Left renal pelvis (tissue), 4 donors: ENCODE data around the gene RGS9. TPM values are rescaled to one million over a fixed set of nuclear protein-coding genes. Genes with fewer than 3 reads are reported as not detected.
"Not testable (repeated sequence)": the region's sequence is repeated elsewhere in the genome, so short reads cannot be mapped to it uniquely, and the experiment has no call there.

Experiments used
- DNase-seq, 4 donors: peaks; one replicate each; pipeline ENCODE4 v3.0.0-alpha.2; 2013; ENCODE audit warnings: low read depth in 4 of 4, low spot score in 3 of 4
- polyA plus RNA-seq, 4 donors: library from polyadenylated mRNA; unstranded; fragments of 120-200 nt; gene quantifications; one replicate each; pipeline ENCODE4 v1.2.1, GENCODE V29; 2013; ENCODE audit not compliant: insufficient read length in 4 of 4

Gene RGS9
- polyA plus RNA-seq, 4 donors, result 11.7 to 17.8 (median 14.0) TPM

DNA sequence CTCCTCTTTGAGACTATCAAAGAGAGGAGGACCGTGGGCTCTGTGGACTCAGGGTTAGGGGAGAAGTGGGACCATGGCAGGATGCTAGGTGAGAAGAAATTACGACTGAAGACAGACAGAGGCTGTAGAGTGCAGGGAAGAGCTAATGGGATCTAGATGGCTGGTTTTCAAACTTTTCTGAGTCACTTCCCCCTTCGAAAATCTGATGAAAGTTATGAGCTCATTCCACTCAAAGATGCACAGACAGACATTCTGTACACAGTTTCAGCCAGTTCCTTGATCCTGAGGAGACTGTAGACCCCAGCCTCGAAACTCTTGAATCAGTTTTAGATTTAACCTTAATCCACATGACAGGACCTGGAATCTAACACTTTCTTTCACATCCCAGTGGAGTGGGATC lies 40.7 kb downstream of the RGS9 start:
- DNase-seq, result no peak

DNA sequence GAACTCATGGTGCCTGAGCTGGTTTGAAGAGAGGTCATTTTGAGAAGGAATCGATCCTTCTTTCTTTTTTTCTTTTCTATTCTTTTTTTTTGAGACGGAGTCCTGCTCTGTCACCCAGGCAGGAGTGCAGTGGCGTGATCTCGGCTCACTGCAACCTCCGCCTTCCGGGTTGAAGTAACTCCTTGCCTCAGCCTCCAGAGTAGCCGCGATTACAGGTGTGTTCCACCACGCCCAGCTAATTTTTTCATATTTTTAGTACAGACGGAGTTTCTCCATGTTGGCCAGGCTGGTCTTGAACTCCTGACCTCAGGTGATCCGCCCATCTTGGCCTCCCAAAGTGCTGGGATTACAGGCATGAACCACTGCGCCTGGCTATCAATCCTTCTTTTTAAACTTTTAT lies 43.1 kb downstream of the RGS9 start:
- DNase-seq, result not testable (repeated sequence)

DNA sequence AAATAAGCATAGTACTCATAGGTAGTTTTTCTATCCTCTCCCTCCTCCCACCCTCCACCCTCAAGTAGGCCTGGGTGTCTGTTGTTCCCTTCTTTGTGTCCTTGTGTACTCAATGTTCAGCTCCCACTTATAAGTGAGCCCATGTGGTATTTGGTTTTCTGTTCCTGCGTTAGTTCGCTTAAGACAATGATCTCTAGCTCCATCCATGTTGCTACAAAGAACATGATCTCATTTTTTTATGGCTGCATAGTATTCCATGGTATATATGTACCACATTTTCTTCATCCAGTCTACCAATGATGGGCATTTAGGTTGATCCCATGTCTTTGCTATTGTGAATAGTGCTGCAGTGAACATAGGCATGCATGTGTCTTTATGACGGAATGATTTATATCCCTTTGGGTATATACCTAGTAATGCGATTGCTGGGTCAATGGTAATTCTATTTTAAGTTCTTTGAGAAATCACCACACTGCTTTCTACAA lies 43.6 kb downstream of the RGS9 start:
- not testable (repeated sequence) for DNase-seq

DNA sequence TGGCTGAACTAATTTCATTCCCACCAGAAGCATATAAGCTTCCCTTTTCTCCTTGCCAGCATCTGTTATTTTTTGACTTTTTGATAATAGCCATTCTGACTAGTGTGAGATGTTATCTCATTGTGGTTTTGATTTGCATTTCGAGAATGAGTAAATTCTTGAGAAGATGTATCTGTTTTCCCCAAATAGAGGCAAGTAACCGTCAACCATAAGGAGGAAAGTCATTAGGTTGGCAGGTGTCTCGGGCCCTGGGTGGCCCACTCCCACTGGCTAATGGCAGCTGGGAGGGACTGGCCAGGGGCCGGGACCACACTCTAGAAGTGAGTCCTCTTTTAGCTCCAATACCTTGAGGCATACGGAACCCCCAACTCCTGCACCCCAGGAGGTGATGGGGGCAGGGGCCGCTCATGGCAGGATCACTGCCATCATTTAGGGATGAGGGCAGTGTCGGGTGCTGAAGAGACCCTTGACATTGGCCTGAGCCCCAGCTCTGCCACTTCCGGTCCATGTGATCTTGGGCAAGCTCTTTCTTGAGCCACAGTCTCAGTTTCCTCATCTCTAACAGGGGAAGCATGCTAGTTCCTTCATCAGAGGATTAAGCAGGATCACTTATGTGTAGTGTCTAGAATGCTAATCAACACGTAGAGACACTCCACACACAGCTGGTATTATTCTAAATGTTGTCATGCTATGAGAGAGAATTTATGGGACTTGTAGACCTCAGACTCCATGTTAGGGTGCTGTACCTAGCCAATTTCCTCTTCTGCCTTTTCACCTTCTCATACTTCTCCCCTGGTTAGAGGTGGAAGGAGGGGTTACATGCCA lies 44.3 kb downstream of the RGS9 start:
- no peak for DNase-seq

DNA sequence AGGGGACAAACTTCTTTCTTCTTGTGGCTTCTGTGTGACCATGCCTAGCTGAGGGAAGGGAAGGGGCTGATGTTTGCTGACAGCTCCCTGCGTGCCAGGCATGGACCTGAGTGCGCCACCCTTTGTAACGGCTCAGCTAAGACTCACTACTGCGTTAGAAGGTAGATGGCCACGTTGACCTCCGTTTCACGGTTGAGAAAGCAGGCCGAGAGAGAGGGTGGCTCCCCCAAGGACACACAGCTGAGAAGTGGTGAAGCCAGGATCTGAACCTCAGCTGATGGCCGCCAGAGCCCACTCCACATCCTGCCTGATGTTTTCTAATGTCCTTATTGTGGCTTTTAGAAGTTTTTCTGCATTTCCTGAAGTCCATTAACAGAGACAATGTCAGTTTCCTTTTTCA lies 45.1 kb downstream of the RGS9 start:
- no peak for DNase-seq

DNA sequence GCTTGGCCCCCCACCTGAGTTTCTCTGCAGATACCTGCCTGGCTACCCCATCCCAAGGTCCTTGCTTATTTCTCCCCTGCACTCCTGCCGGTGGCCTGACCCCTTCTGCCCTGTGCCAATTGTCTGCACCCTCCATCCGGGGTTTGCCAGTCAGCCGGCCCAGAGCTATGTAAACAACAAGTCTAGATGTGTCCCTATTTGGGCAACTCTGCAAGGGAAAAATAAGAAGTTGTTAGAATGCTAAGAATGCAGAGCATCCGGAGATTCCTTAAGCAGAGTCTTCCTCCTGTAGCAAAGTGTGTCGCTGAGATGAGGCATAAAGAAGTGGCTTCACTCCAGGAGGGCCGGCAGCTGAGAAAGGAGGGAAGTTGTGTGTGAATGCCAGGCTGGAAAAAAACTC lies 46.6 kb downstream of the RGS9 start:
- DNase-seq, result no peak

DNA sequence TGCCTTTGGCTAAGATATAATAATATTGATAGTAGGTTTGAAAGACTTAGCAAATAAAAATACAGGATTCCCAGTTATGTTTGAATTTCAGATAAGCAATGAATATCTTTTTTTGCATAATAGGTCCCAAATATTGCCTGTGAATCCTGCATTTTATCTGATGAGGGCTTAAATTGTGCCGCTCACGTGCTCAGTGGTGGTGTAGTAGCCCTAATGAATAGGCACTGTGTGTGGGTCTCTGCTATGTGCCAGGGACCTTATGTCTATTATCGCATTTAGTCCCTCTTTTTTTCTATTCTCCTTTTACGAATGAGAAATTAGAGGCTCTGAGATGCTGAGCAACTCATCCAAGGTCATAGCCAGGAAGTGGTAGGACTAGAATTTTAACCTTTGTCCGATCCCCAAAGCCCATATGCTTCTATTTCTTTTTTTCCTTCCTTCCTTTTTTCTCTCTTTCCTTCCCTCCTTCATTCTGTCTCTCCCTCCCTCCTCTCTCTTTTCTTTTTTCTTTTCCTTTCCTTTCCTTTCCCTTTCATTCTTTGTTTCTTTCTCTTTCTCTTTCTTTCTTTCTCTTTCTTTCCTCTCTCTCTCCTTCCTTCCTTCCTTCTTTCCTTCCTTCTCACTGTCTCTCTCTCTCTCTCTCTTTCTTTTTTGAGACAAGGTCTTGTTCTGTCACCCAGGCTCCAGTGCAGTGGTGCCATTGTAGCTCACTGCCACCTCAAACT lies 47.2 kb downstream of the RGS9 start:
- DNase-seq, result no peak

DNA sequence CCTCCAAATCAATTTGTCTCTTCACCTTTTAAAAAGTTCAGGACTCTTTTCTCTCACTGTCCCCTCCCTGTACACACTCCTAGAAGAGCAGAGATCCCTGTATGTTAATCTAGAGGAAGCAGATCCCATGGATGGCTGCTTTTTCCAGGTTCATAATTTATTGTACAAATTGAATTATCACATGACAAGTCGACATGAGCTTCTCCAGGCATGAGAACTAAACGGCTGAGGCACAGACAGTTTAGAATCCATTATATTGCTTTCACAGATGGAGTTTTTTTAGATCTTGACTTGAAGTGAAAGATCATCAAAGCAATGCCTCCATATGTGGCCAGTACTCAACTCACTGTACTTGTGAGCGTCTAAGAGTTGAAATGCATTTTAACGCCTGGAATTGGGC lies 47.9 kb downstream of the RGS9 start:
- DNase-seq, result no peak

DNA sequence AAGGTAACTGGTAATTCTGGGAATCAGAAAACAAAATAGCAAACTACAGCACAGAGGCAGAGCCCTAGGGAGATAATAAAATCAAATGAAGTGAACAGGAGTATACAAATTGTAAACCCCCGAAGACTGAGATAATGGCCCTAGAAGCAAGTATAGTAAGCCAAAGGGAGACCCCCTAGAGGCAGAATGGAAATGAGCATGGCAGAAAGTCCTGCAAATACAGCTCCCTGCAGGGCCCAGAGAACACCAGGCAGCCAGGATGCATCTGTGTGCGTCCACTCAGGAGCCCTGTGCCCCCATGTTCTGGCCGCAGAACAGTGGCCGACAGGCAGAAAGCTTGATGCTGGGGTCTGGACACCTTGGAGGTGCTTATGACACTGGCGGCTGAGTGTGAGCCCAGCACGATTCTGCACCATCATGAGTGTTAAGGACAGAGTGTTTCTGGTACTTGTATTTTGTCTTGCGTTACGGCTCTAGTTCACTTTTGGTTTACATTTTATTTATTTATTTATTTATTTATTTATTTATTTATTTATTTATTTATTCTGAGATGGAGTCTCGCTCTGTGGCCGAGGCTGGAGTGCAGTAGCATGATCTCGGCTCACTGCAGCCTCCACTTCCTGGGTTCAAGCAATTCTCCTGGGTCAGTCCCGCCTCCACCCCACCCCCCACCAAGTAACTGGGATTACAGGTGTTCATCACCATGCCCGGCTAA lies 48.7 kb downstream of the RGS9 start:
- no peak for DNase-seq

DNA sequence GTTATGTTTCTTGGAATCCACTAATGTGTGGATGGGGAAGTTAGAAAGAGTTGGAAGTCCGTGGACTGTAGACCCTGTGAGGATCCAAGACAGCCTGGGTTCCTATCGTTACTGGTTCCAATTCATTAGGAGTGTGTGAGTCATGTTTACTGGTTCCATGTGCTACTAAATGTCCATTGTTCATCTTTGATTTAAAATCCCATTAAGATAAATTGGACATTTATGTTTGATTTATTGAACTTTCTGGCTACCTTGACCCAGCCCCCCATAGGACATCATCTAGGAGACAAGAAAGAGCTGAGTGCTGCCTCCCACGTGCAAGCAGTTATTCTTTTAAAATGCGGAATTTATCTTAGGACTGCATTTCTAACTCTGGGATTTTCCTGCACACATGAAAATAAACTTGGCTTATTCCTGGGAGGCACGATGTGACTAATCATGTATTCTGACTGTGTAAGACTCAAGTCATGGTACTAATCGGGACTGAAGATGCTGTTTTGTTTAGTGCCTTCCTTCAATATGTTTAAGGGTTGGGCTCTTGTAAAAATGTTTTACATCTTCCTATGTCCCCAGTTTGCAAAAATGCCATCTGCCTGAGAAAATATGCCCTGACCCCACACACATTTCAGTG lies 53.4 kb downstream of the RGS9 start:
- no peak for DNase-seq

DNA sequence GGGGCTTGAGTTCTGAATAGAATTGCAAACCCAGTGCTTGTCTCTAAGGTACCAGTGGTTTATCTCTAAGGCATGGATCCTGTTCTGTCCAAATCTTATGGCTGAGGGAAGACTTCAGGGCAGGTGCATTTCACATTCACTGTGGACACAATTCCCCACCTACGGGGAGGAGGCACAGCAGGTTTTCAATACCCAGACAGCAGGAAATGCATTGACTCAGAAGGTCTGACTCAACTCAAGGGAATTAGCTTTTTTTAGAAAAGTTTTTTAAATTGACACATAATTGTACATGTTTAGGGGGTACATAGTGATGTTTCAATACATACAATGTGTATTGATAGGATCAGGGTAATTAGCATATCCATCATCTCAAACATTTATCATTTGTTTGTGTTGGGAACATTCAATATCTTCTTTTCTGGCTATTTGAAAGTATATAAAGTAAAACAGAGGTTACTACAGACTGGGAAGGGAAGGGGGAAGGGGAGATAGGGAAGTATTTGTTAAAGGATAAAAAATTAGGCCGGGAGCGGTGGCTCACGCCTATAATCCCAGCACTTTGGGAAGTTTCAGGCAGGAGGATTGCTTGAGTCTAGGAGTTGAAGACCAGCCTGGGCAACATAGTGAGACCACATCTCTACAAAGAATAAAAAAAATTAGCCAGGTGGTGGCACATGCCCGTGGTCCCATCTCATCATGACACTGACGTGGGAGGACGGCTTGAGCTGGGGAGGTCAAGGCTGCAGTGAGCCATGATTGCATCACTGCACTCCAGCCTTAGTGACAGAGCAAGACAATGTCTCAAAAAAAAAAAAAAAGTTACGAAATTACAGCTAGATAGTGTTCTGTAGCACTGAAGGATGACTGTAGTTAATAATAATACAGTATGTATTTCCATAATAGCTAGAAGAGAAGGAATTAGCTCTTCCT lies 54.9 kb downstream of the RGS9 start:
- no peak for DNase-seq

DNA sequence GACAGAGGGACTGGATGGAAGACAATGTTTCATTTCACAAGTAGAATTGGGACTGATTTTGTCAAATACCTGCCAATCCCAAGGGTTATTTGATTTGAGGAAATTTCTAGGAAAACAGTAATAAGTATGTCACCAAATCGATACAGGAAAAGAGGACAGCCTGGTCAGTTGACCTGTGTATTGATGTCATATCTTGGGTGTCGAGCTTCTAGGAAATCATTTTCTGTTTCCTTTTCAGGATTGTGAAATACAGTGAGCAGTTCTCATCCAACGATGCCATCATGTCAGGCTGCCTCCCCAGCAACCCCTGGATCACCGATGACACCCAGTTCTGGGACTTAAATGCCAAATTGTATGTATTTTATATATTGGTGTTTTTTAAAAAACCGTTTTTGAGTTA lies 56.1 kb downstream of the RGS9 start:
- no peak for DNase-seq

DNA sequence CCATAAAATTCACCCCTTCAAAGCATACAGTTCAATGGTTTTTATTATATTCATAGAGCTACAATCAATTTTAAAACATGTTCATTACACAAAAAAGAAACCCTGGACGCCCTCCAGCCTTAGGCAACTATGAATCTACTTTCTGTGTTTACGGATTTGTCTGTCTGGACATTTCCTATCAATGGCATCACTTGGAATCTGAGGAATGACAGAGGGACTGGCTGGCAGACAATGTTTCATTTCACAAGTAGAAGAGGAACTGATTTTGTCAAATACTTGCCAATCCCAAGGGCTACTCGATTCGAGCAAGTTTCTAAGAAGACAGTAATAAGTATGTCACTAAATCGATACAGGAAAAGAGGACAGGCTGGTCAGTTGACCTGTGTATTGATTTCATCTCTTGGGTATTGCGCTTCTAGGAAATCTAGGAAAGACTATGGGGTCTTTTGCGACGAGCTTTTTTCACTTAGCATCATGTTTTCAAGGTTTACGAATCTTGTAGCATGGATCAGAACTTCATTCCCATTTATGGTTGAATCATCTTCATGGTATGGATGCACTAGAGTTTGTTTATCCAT lies 56.6 kb downstream of the RGS9 start:
- no peak for DNase-seq

DNA sequence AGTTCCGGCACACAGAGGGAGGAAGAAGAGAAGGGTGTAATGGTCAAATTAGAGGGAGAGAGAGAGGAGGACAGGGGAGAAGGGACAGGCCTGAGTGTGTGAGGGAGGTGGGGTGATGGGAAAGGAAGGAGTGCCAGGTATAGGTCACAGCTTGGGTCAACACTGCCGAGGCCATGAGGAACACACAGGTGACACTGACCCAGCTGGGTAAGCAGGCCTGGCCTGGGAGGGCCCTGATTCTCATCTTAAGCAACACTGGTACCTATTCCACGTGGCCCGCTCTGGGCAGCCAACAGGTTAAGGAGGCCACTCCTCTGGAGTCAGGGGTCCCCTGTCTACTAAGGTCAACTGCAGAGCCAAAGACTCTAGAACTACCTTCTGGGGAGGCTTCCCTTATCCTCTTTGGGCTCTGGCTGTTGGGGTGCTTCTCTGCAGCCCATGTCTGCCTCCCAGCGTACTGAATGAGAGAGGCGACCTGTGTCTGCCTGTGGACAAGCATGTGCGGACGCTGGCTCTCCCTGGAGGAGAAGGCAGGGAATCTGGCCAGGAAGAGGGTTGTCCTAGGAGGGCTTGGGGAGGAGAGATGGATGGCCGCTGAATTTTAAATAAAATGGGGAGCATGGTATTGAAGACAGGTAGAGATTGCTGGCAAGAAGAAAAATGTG lies 57.6 kb downstream of the RGS9 start:
- DNase-seq, result no peak

DNA sequence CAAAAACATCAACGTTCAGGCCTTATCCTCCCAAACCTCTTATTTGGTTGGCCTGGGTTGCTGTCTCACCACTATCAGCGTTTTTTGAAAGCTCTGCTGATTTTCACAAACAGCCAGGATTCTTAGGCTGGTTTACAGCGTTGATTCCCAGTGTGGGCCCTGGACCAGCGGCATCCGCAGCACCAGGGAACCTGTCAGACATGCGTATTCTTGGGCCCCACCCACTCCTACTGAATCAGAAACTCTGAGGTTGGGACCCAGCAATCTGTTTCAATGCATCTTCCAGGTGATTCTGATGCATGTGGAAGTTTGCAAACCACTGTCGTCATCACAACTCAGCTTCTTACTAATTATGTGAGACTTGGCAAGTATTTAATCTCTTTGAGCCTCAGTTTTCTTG lies 58.5 kb downstream of the RGS9 start:
- DNase-seq, result no peak

DNA sequence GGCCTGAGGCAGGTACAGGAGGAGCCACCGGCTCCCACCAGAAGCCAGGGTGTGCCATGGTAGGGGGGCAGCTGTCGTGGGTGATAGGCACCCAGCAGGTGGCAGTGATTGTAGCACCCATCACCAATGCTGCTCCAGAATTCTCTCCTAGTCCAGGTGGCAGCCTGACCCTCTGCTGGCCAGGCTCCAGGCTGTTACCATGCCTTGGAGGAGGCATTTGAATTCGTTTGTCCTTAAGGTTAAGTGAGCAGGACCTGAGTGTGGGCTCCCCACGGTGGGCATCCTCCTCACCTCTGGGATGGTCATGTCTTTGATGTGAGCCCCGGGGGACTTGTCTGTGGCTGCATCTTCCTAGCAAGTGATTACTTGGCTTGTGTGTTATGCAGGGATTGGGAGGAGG lies 59.4 kb downstream of the RGS9 start:
- no peak for DNase-seq

DNA sequence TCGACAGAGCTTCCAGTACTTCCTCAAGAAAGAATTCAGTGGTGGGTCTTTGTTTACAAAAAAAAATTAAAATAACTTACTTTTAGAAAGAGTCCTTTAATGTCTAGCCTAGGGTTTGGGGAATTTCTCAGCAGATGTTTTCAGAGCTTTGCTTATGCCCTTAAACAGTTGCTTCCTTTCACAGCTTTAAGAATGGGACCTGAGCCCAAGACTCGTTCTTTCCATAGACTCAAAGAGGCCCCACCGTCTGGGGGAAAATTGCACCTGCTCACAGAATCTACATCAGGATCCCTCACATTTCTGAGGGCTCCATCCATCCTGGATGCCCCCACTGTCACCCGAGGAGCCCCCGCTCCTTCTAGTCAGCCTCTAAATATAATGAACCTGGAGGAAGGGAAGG lies 60.0 kb downstream of the RGS9 start:
- DNase-seq, result no peak

DNA sequence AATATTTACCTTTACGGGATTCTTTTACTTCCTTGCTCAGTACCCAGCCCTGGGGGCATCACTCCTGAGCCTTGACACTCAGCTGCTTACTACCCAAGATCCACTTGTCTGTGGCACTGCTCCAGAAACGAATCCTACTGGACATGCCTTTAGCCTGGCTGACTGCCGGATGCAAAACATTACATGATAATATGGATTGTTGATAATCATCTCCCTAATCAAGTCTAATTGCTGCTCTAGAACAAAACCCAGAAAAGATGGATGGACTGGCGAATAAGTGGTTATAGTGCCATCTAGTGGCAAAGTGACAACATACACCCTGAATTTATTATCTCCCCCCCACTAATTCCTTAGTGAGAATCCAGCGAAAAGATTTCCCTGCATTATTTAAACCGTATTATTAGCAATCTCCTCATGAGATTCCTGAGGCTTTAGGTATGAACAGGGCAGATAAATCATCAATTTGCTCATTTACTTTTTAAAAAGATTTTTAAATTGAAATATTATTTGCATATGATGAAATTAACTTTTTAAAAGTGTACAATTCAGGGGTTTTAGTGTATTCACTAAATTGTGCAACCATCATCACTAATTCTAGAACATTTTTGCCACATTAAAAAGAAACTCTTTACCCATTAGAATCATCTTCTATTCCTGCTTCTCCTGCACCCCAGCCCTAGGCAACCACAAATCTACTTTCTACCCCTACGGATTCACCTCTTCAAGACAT lies 61.6 kb downstream of the RGS9 start:
- DNase-seq, result peak; percentile 27 to 45 (median 34)
